Activated CD8-positive, alpha-beta memory T cell treated with anti-CD3 and anti-CD28 coated beads for 4 hours (primary cell): ENCODE data around the gene DPY19L1.
A peak's percentile ranks its signal among the peaks of the same experiment; 100 is the strongest.
"Not testable (repeated sequence)": the region's sequence is repeated elsewhere in the genome, so short reads cannot be mapped to it uniquely, and the experiment has no call there.

ENCODE experiments used
- DNase-seq, 2 donors: peaks; one replicate each; pipeline ENCODE4 v3.0.0-alpha.2; 2020; ENCODE audit warnings: low read depth in 2 of 2

The DPY19L1 gene

GRCh38 chr7:35037211-35037525, at the start of gene DPY19L1:
Gene DPY19L1, minus strand, starts transcription at chr7:35037485. Its CDS starts 91 bp downstream, at chr7:35037394.
- DNase-seq: no peak

DNA sequence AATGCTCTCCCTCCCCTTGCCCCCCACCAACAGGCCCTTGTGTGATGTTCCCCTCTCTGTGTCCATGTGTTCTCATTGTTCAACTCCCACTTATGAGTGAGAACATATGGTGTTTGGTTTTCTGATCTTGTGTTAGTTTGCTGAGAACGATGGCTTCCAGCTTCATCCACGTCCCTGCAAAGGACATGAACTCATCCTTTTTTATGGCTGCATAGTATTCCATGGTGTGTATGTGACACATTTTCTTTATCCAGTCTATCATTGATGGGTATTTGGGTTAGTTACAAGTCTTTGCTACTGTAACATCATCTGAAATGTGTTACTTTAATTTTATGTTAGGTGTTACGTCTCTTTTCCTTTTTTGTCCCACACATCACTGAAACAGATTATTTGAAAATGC, 42.2 kb upstream of the DPY19L1 start:
- DNase-seq: not testable (repeated sequence)

DNA sequence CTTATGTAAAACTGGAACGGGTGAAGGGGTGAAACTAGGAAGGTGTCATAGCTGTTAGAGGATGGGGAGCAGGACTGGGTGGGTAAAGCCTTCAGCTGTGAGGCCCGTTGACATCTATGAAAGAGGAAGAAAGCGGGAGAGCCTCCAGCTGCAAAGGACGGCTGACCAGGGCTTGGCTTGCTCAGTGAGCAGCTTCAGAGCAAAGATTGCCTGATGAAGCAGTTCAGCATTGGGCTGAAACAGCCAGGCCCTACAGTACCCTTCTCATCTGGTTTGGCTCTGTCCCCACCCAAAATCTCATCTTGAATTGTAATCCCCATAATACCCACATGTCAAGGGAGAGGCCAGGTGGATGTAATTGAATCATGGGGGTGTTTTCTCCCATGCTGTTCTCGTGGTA, 36.7 kb upstream of the DPY19L1 start:
- not testable (repeated sequence) for DNase-seq

DNA sequence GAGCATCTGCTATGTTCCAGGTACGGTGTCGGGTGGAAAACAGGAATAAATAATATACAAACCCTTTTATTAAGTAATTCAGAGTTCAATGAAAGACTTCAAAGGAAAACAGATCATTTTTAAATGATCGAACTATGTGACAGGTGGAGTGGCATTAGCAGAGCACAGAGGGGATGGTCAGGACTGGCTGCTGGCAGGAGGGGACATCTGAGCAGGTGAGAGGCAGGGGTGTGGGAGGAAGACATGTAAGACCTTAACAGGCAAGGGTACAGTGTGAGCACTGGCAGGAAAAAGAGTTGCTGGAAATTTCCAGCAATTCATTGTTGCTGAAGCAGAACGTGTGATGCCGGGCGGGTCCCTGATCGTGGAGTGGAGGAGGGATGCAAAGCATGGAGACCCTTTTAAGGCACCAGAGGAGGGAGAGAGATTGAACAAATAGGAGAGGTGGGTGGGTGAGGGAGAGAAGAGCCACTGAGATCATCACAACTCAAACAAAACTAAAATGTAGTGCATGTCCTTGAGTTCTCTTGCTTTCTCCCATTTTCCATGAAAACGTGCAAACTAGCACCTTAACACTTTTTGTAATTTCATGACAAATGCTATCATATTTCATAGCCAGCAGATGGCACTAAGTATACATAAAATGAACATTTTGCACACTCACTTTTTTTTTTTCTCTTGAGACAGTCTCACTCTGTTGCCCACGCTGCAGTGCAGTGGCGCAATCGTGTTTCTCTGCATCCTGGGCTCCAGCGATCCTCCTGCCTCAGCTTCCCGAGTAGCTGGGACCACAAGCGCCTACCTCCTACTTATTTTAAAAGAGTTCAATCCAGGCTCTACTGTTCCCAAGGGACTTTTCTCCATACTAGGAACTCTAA, 35.9 kb upstream of the DPY19L1 start:
- not testable (repeated sequence) for DNase-seq

DNA sequence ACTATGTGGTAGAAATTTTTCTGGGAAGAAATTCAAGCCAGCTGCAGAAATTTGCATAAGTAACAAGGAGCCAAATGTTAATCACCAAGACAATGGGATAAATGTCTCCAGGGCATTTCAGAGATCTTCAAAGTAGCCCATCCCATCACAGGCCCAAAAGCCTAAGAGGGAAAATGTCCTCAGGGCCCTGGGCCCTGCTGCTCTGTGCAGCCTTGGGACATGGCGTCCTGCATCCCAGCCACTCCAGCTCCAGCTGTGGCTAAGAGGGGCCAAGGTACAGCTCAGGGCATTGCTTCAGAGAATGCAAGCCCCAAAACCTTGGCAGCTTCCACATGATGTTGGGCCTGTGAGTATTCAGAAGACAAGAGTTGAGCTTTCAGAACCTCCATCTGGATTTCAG, 31.8 kb upstream of the DPY19L1 start:
- DNase-seq: not testable (repeated sequence)

- not testable (repeated sequence) for DNase-seq
Measured at GRCh38 chr7:35065382-35065781, 28.1 kb upstream of the DPY19L1 start.

- DNase-seq: not testable (repeated sequence)
Measured at GRCh38 chr7:35058571-35058970, 21.3 kb upstream of the DPY19L1 start.

GRCh38 chr7:35057505-35058451, 20.5 kb upstream of the DPY19L1 start:
- not testable (repeated sequence) for DNase-seq

DNA sequence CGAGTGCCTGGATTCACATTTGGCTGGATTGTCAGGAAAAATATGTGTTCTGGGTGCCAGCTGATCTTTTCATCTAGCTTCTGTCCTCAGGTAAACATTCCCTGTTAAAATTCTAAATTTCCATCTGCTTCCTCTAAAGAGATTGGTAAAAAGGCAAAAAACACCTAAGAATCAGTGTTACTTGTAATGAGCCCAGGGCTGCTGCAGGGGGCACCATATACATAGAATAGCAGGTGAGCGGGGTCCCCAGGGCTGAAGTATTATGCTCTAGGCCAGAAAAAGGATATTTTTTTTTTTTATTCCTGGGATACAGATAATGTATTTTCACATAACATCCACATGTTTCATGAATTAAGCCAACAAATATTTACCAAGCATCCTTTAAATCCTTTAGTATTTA, 18.4 kb upstream of the DPY19L1 start:
- not testable (repeated sequence) for DNase-seq

- not testable (repeated sequence) for DNase-seq
Measured at GRCh38 chr7:35053488-35054175, 16.3 kb upstream of the DPY19L1 start.

- not testable (repeated sequence) for DNase-seq
Measured at GRCh38 chr7:35048390-35048789, 11.1 kb upstream of the DPY19L1 start.

DNA sequence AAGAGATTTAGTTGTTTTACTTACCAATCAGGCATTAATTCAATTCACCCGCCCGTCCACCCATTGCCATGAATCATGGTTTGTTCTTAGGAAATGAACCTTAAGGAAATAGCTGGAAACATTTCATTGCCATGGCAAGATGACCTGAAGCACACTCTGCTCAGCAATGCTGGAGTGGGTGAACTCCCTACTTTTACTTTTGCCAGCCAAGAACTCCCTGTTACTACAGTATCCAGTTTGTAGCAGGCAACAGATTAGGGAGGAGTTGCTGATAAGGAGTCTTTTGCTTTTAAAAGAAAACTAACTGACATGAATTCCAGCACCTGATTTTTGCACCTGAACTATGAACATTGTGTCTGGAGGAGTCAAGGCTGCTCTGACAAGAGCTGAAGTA, 10.6 kb upstream of the DPY19L1 start:
- not testable (repeated sequence) for DNase-seq

GRCh38 chr7:35047263-35047911, 10.1 kb upstream of the DPY19L1 start:
- DNase-seq: not testable (repeated sequence)

GRCh38 chr7:35043301-35043700, 6.0 kb upstream of the DPY19L1 start:
- DNase-seq: not testable (repeated sequence)

- DNase-seq: no peak
Measured at GRCh38 chr7:35040906-35041305, 3.6 kb upstream of the DPY19L1 start.

- DNase-seq: no peak
Measured at GRCh38 chr7:35039343-35039742, 2.1 kb upstream of the DPY19L1 start.

- no peak for DNase-seq
Measured at GRCh38 chr7:35038354-35038753, 1.1 kb upstream of the DPY19L1 start.

- DNase-seq: peak; percentile 80 to 83
Measured at GRCh38 chr7:35037526-35038341, 449 bp upstream of the DPY19L1 start.

DNA sequence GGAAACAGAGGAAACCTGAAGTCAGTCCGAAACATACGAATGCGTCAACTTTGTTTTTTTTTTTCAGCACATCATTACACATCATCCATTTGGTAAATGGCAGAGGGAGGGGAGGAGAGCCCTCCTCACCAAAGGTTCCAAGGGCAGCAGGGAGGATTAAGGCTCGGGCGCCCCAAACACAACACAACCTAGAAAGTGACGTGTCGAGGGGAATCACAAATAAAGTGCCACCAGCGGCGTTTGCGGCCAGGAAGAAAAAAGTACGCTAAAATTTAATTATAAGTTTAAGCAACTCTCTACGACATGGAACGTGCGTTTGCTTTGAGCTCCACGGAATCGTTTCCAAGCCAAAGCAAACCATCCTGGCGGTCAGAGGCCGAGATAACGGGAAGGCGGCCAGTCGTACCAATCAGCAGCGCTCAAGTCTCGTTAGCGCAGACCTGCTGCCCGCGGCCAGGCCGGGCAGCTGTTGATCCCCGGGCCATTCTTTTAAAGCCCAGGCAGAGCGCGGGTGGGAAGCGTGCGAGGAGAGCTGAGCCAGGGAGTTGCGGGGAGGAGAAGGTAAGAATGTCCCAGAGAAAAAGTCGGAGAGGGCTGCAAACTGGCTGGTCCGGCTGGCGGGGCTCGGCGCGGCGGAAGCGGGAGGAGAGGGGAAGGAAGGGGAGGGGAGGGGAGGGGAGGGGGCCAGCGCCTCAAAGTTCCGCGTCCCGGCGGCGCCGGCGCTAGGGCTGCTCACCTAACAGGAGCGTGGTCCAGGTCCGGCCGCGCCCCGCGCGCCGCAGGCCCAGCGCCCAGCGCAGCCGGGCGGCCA, 719 bp downstream of the DPY19L1 start:
- DNase-seq: no peak

GRCh38 chr7:35035511-35035961, 1.7 kb downstream of the DPY19L1 start:
- DNase-seq: no peak
